ENCODE results near the gene LRRC74B. TPM values are rescaled to one million over a fixed set of nuclear protein-coding genes. Genes with fewer than 3 reads are reported as not detected.

Gene LRRC74B
- total RNA-seq (0.20 TPM in 1 of 2 replicates, not detected in the other), polyA plus RNA-seq (0.51 and 0.52 TPM in 2 replicates)

GRCh38 chr22:21045585-21046294 lies at the start of gene LRRC74B:
Gene LRRC74B (plus strand): TSS chr22:21045946. CDS start chr22:21045987, 41 bp downstream.
- Histone ChIP-seq H3K27me3 (no peaks in the 10 kb centered on the region), H3K4me1 (ENCODE audit: insufficient read depth) (peaks cover 11% of the 10 kb centered on the region), H4K20me1 (ENCODE audit: insufficient read depth, poor library complexity, severe bottlenecking) (no peaks in the 10 kb centered on the region), H3K9me3 (ENCODE audit: low read depth) (no peaks in the 10 kb centered on the region), H3K27ac (peak within 1 kb of the TSS; percentile 65), H3K4me3 (peak within 1 kb of the TSS; percentile 60), H3K79me2 (no peaks in the 10 kb centered on the region), H3K9me2 (replicated peaks; ENCODE audit: insufficient read depth) (no peaks in the 10 kb centered on the region), H3K4me2 (peak within 1 kb of the TSS; percentile 95), H3K36me3 (replicated peaks; ENCODE audit: insufficient read depth, low read depth) (no peaks in the 10 kb centered on the region), H2AFZ (peak within 1 kb of the TSS; percentile 84)
- WGBS (ENCODE audit: low lambda C conversion rate, missing lambda C conversion rate), result 1% methylated on average over 46 of the region's 47 CpGs
- TF ChIP-seq EZH2 (IDR thresholded peaks at IDR 0.05; ENCODE audit: borderline replicate concordance) (no peak), EZH2phosphoT487 (IDR thresholded peaks at IDR 0.05; ENCODE audit: low read depth, severe bottlenecking, unreplicated experiment) (no peak)
- TF ChIP-seq, protein P1, sequence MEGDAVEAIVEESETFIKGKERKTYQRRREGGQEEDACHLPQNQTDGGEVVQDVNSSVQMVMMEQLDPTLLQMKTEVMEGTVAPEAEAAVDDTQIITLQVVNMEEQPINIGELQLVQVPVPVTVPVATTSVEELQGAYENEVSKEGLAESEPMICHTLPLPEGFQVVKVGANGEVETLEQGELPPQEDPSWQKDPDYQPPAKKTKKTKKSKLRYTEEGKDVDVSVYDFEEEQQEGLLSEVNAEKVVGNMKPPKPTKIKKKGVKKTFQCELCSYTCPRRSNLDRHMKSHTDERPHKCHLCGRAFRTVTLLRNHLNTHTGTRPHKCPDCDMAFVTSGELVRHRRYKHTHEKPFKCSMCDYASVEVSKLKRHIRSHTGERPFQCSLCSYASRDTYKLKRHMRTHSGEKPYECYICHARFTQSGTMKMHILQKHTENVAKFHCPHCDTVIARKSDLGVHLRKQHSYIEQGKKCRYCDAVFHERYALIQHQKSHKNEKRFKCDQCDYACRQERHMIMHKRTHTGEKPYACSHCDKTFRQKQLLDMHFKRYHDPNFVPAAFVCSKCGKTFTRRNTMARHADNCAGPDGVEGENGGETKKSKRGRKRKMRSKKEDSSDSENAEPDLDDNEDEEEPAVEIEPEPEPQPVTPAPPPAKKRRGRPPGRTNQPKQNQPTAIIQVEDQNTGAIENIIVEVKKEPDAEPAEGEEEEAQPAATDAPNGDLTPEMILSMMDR (IDR thresholded peaks at IDR 0.05; ENCODE audit: poor library complexity), result no peak
- DNase-seq (ENCODE audit: low spot score), result peak; percentile 93

GRCh38 chr22:20996031-20996410 lies 49.7 kb upstream of the LRRC74B start:
- H3K4me3 ChIP-seq, result no peak overlapping the region
- no peaks in the 10 kb centered on the region for H3K9me3 ChIP-seq (ENCODE audit: low read depth)
- H2AFZ ChIP-seq, result no peak overlapping the region
- no peak overlapping the region for H3K4me2 ChIP-seq
- TF ChIP-seq, protein P1 (IDR thresholded peaks at IDR 0.05; ENCODE audit: poor library complexity), result no peak
- TF ChIP-seq EZH2phosphoT487 (IDR thresholded peaks at IDR 0.05; ENCODE audit: low read depth, severe bottlenecking, unreplicated experiment) (no peak), EZH2 (IDR thresholded peaks at IDR 0.05; ENCODE audit: borderline replicate concordance) (no peak)
- 96% methylated on average over 10 of the region's 10 CpGs for WGBS (ENCODE audit: low lambda C conversion rate, missing lambda C conversion rate)
- no peak overlapping the region for H3K27ac ChIP-seq
- H3K36me3 ChIP-seq (replicated peaks; ENCODE audit: insufficient read depth, low read depth), result no peaks in the 10 kb centered on the region
- H3K9me2 ChIP-seq (replicated peaks; ENCODE audit: insufficient read depth), result no peaks in the 10 kb centered on the region
- H3K27me3 ChIP-seq, result no peaks in the 10 kb centered on the region
- peaks cover 16% of the 10 kb centered on the region for H3K79me2 ChIP-seq
- H4K20me1 ChIP-seq (ENCODE audit: insufficient read depth, poor library complexity, severe bottlenecking), result no peaks in the 10 kb centered on the region
- peaks cover 7% of the 10 kb centered on the region for H3K4me1 ChIP-seq (ENCODE audit: insufficient read depth)
- DNase-seq (ENCODE audit: low spot score), result no peak

DNA sequence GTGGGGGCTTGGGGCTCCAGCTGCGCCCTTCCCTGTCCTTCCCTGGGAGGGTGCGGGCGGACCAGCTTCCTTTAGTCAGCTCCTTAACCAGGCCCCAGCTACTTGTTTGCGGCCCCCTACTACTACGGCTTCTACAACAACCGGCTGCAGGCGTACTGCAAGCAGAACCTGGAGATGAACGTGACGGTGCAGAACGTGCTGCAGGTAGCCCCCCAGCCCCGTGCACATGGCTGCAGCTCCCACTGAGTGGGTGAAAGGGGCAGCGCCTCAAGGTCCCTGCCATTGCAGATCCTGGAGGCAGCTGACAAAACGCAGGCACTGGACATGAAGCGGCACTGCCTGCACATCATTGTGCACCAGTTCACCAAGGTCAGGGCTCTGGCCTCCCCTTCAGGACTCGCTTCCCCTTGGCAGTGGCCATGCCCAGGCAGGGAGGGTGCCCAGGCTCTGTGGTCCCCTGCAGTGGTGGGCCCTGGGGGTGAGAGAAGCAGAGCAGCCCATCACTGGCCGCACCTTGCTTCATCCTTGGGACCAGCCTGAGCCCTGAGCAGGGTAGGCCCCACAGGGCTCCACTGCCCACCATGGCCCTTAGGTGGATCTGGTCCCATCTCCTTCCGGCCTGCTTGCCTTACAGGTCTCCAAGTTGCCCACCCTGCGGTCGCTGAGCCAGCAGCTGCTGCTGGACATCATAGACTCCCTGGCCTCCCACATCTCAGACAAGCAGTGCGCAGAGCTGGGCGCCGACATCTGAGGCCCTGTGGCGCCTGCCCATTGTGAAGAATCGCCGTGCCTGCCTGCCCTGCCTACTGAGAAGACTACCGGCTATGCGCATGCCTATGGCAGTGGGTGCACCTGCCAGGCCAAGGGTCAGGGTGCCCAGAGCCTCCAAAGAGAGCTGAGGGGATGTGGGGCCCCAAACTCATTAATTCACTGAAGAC lies 48.9 kb upstream of the LRRC74B start:
- Histone ChIP-seq H3K4me1 (ENCODE audit: insufficient read depth) (peaks cover 11% of the 10 kb centered on the region), H3K9me2 (replicated peaks; ENCODE audit: insufficient read depth) (no peaks in the 10 kb centered on the region), H3K27ac (no peak overlapping the region), H2AFZ (no peak overlapping the region), H3K4me2 (no peak overlapping the region), H3K27me3 (no peaks in the 10 kb centered on the region), H3K9me3 (ENCODE audit: low read depth) (no peaks in the 10 kb centered on the region), H4K20me1 (ENCODE audit: insufficient read depth, poor library complexity, severe bottlenecking) (no peaks in the 10 kb centered on the region), H3K36me3 (replicated peaks; ENCODE audit: insufficient read depth, low read depth) (no peaks in the 10 kb centered on the region), H3K79me2 (peaks cover 20% of the 10 kb centered on the region), H3K4me3 (no peak overlapping the region)
- no peak for TF ChIP-seq EZH2 (IDR thresholded peaks at IDR 0.05; ENCODE audit: borderline replicate concordance)
- TF ChIP-seq, protein P1 (IDR thresholded peaks at IDR 0.05; ENCODE audit: poor library complexity), result no peak
- no peak for TF ChIP-seq EZH2phosphoT487 (IDR thresholded peaks at IDR 0.05; ENCODE audit: low read depth, severe bottlenecking, unreplicated experiment)
- no peak for DNase-seq (ENCODE audit: low spot score)
- 94% methylated on average over 25 of the region's 27 CpGs for WGBS (ENCODE audit: low lambda C conversion rate, missing lambda C conversion rate)

All from hepatocyte (in vitro differentiated cells).